HEK293 (cell line): ENCODE data around the gene APOL3.

Source experiments
- CTCF ChIA-PET: fragments of 350-600 bp; formaldehyde crosslinking; extraction: SDS; loops from one replicate; lab custom pipeline; 2021; ENCODE audit warnings: antibody characterized with exemption; lab: Yijun Ruan, JAX
- POLR2A ChIA-PET: fragments of 300-600 bp; formaldehyde crosslinking; extraction: SDS; loops from one replicate; lab custom pipeline; 2020; ENCODE audit warnings: antibody characterized with exemption, inconsistent platforms; lab: Yijun Ruan, JAX
- H3K27ac ChIP-seq: fragments of 200-500 bp; sonication (Bioruptor generic); 2 replicates; pipeline ENCODE4 v1.5.1; 2014; ENCODE audit warnings: low read depth, low read length, control low read depth, inconsistent platforms; ENCODE audit errors: extremely low read depth
- H3K36me3 ChIP-seq, 2 experiments: fragments of 200-500 bp in 1 of 2; sonication (Bioruptor generic) in 1 of 2; 1 replicate in 1 of 2; 2 replicates in 1 of 2; pipeline ENCODE4 v1.5.1; 2014 to 2017; ENCODE audit warnings: inconsistent platforms in 2 of 2, low read length in 2 of 2; ENCODE audit not compliant: control insufficient read depth in 2 of 2, insufficient read depth in 1 of 2
- H3K4me1 ChIP-seq: fragments of 200-500 bp; sonication (Bioruptor generic); 2 replicates; pipeline ENCODE4 v1.5.1; 2014; ENCODE audit warnings: mild to moderate bottlenecking, low read length, inconsistent platforms; ENCODE audit not compliant: control insufficient read depth, insufficient read depth
- H3K4me3 ChIP-seq: 2 replicates; pipeline ENCODE4 v1.5.1; 2011; ENCODE audit warnings: low read depth, mild to moderate bottlenecking, control low read depth, low read length, moderate library complexity
- H3K9me3 ChIP-seq: fragments of 200-500 bp; sonication (Bioruptor generic); 2 replicates; pipeline ENCODE4 v1.5.1; 2014; ENCODE audit warnings: low read depth, low read length, inconsistent platforms; ENCODE audit not compliant: control insufficient read depth, insufficient read depth
- TCF7L2 ChIP-seq: IDR thresholded peaks from 2 replicates; pipeline ENCODE4 v1.6.1; 2011; ENCODE audit warnings: low read depth, mild to moderate bottlenecking, inconsistent platforms, low read length, moderate library complexity, borderline replicate concordance
- ZNF146 ChIP-seq: fragments of 450-650 bp; formaldehyde crosslinking; IDR thresholded peaks from 2 replicates; pipeline ENCODE4 v1.5.1; 2016; ENCODE audit warnings: missing biosample characterization, missing genetic modification characterization
- ZNF280C ChIP-seq: fragments of 450-650 bp; formaldehyde crosslinking; IDR thresholded peaks from 2 replicates; pipeline ENCODE4 v1.5.1; 2016; ENCODE audit warnings: missing biosample characterization, missing genetic modification characterization
- ZNF366 ChIP-seq: fragments of 450-650 bp; formaldehyde crosslinking; conservative IDR thresholded peaks from 2 replicates; pipeline ENCODE4 v1.5.1; 2016; ENCODE audit warnings: missing biosample characterization, missing genetic modification characterization
- ZNF426 ChIP-seq: fragments of 450-650 bp; formaldehyde crosslinking; IDR thresholded peaks from 2 replicates; pipeline ENCODE4 v1.5.1; 2017; ENCODE audit warnings: missing biosample characterization, missing genetic modification characterization, mild to moderate bottlenecking, inconsistent platforms, moderate library complexity
- ZNF501 ChIP-seq: fragments of 450-650 bp; formaldehyde crosslinking; IDR thresholded peaks from 2 replicates; pipeline ENCODE4 v1.5.1; 2016; ENCODE audit warnings: missing biosample characterization, missing genetic modification characterization
- ZNF514 ChIP-seq: fragments of 450-650 bp; formaldehyde crosslinking; IDR thresholded peaks from 2 replicates; pipeline ENCODE4 v1.5.1; 2016; ENCODE audit warnings: missing biosample characterization, missing genetic modification characterization
- ZNF518A ChIP-seq: fragments of 450-650 bp; formaldehyde crosslinking; conservative IDR thresholded peaks from 2 replicates; pipeline ENCODE4 v1.5.1; 2016; ENCODE audit warnings: low read depth, missing biosample characterization, missing genetic modification characterization
- ZNF549 ChIP-seq: fragments of 450-650 bp; IDR thresholded peaks from 2 replicates; pipeline ENCODE4 v1.5.1; 2018; ENCODE audit warnings: missing biosample characterization, missing genetic modification characterization, mild to moderate bottlenecking, inconsistent platforms, moderate library complexity
- ZNF558 ChIP-seq: fragments of 450-650 bp; formaldehyde crosslinking; IDR thresholded peaks from 2 replicates; pipeline ENCODE4 v1.5.1; 2016; ENCODE audit warnings: missing biosample characterization, missing genetic modification characterization
- ZNF621 ChIP-seq: fragments of 450-650 bp; formaldehyde crosslinking; IDR thresholded peaks from 2 replicates; pipeline ENCODE4 v1.5.1; 2017; ENCODE audit warnings: missing biosample characterization, missing genetic modification characterization
- ZNF626 ChIP-seq: fragments of 450-650 bp; sonication (Bioruptor Pico); formaldehyde crosslinking; IDR thresholded peaks from 2 replicates; pipeline ENCODE4 v1.5.1; 2018; ENCODE audit warnings: missing biosample characterization, missing genetic modification characterization, inconsistent platforms
- ZNF701 ChIP-seq: fragments of 450-650 bp; formaldehyde crosslinking; IDR thresholded peaks from 2 replicates; pipeline ENCODE4 v1.5.1; 2016; ENCODE audit warnings: missing biosample characterization, missing genetic modification characterization
- ZNF76 ChIP-seq: fragments of 450-650 bp; formaldehyde crosslinking; IDR thresholded peaks from 2 replicates; pipeline ENCODE4; 2016; ENCODE audit warnings: low read depth, missing biosample characterization, missing genetic modification characterization, borderline replicate concordance
- ZNF768 ChIP-seq: fragments of 450-650 bp; formaldehyde crosslinking; IDR thresholded peaks from 2 replicates; pipeline ENCODE4 v1.5.1; 2018; ENCODE audit warnings: missing biosample characterization, mild to moderate bottlenecking, missing genetic modification characterization
- ZNF776 ChIP-seq: fragments of 450-650 bp; formaldehyde crosslinking; IDR thresholded peaks from 2 replicates; pipeline ENCODE4 v1.5.0; 2017; ENCODE audit warnings: missing biosample characterization, missing genetic modification characterization, borderline replicate concordance
- ZNF777 ChIP-seq: fragments of 450-650 bp; formaldehyde crosslinking; IDR thresholded peaks from 2 replicates; pipeline ENCODE4 v1.5.1; 2017; ENCODE audit warnings: missing biosample characterization, missing genetic modification characterization, borderline replicate concordance
- ZSCAN16 ChIP-seq: fragments of 450-650 bp; formaldehyde crosslinking; IDR thresholded peaks from 2 replicates; pipeline ENCODE4 v1.5.1; 2016; ENCODE audit warnings: missing biosample characterization, missing genetic modification characterization
- ZSCAN30 ChIP-seq: fragments of 450-650 bp; IDR thresholded peaks from 2 replicates; pipeline ENCODE4 v1.5.1; 2018; ENCODE audit warnings: missing biosample characterization, mild to moderate bottlenecking, missing genetic modification characterization, moderate library complexity
- TF ChIP-seq, protein P1 (sequence below): fragments of 450-650 bp; formaldehyde crosslinking; IDR thresholded peaks from 2 replicates; pipeline ENCODE4 v1.5.1; 2016; ENCODE audit warnings: missing biosample characterization, missing genetic modification characterization

Gene APOL3

DNA sequence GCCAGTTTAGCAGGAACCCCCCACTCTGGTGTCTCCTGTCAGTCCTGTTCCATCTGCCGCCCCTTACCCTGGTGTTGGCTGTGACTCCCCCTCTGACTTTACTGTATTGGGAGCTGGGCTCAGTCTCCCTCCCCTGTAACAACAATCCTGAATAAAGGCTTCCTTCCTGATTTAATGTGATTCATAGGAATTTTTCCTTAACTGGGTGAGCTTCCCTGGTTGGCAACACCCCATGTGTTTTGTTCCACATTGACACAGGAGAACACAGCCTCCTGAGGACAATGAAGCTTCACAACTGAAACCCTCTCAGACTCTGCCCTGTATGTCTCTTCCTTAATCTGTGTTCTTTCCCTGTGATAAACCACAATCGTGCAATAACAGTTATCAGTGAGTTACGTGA lies 32.6 kb upstream of the APOL3 start:
- CTCF ChIA-PET = interaction anchor here (0.5 to 6.9 kb wide), 8 partner anchors 13 to 293 kb away, joined by 3 to 60 read pairs (median 4); partner anchors contain the start of gene APOL2
- TF ChIP-seq ZNF768 (tag by site-specific recombination) = no peak
- TF ChIP-seq ZNF621 (tag by site-specific recombination) = no peak
- no peak for TF ChIP-seq TCF7L2
- TF ChIP-seq ZNF426 (tag by site-specific recombination) = no peak
- TF ChIP-seq ZNF549 (tag by site-specific recombination) = no peak
- no peak for TF ChIP-seq ZNF558 (tag by site-specific recombination)
- TF ChIP-seq, protein P1, sequence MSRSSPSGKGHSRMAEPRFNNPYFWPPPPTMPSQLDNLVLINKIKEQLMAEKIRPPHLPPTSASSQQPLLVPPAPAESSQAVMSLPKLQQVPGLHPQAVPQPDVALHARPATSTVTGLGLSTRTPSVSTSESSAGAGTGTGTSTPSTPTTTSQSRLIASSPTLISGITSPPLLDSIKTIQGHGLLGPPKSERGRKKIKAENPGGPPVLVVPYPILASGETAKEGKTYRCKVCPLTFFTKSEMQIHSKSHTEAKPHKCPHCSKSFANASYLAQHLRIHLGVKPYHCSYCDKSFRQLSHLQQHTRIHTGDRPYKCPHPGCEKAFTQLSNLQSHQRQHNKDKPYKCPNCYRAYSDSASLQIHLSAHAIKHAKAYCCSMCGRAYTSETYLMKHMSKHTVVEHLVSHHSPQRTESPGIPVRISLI (tag by site-specific recombination) = no peak
- no peak for TF ChIP-seq ZNF776 (tag by site-specific recombination)
- TF ChIP-seq ZNF501 (tag by site-specific recombination) = no peak
- no peak for TF ChIP-seq ZNF366 (tag by site-specific recombination)
- TF ChIP-seq ZNF514 (tag by site-specific recombination) = no peak
- TF ChIP-seq ZNF701 (tag by site-specific recombination) = no peak
- no peak for TF ChIP-seq ZNF777
- TF ChIP-seq ZSCAN30 (tag by site-specific recombination) = no peak
- TF ChIP-seq ZNF626 (tag by site-specific recombination) = no peak
- no peak for TF ChIP-seq ZNF146 (tag by site-specific recombination)
- no peak for TF ChIP-seq ZNF280C (tag by site-specific recombination)
- H3K4me3 ChIP-seq = no peak overlapping the region
- no peaks in the 10 kb centered on the region for H3K36me3 ChIP-seq
- no peak overlapping the region for H3K27ac ChIP-seq
- H3K4me1 ChIP-seq = no peaks in the 10 kb centered on the region
- H3K9me3 ChIP-seq = no peaks in the 10 kb centered on the region
- POLR2A ChIA-PET = interaction anchor here (0.9 kb wide), 1 partner anchor 87 kb away, joined by 6 read pairs; no protein-coding TSS in a partner anchor

DNA sequence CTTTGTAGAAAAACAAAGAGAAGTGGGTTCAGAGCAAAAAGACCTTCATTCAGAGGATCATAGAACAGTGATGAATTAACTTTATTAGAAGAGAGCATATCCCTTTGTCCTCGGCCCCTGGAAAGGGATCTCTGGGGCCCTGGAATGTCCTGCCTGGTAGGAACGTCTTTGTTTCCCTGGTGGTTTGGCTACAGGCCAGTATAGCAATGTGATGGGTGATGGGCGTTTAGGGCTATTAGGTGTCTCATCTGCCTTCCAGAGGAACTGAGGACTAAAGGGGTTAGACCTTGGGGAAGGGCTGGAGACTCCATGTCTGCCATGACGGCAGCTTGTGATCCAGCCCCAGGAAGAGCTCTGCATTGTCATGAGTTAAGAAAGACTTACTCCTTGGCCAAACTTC lies 32.0 kb upstream of the APOL3 start:
- CTCF ChIA-PET = interaction anchor here (0.6 to 6.9 kb wide), 9 partner anchors 12 to 842 kb away, joined by 3 to 60 read pairs (median 4); partner anchors contain the start of gene APOL2
- no peak overlapping the region for H3K27ac ChIP-seq
- no peaks in the 10 kb centered on the region for H3K9me3 ChIP-seq
- POLR2A ChIA-PET = interaction anchor here (0.9 kb wide), 1 partner anchor 88 kb away, joined by 6 read pairs; no protein-coding TSS in a partner anchor
- H3K4me1 ChIP-seq = no peaks in the 10 kb centered on the region
- no peak for TF ChIP-seq ZSCAN16 (tag by site-specific recombination)
- H3K4me3 ChIP-seq = no peak overlapping the region
- no peaks in the 10 kb centered on the region for H3K36me3 ChIP-seq

DNA sequence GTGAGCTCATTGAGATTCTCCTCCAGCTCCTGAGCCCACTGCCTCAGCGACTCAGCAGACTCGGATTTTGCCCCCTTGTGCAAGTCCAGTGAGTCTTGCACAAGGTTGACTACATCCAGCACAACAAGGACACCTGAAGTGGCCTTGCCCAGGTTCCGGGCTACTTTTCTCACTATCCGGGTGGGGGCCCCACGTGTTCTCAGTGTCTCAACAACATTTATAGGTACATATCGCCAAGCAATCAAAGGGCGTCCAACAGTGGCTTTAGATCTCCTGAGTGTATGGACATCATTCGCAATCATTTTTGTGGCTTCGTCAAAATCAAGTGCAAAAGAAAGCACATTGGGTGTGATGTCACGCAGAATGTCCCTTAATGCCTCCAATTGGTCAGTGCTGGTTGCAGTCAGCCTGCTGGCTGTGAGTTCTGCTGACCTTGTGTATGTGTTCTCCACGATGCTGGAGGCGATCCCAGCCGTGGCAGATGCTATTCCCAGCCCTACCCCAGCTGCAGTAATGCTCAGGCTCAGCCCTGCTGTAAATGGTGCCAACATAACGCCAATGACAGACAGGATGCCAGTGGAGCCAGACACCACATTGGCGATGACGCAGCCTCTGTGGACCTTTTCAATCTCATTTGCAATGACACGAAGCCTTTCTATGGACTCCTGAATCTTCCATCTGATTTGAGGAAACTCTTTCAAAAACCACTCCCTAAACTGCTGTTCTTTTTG lies 30.7 kb upstream of the APOL3 start:
- Histone ChIP-seq H3K4me3 (no peak overlapping the region), H3K36me3 (no peaks in the 10 kb centered on the region), H3K9me3 (no peaks in the 10 kb centered on the region), H3K4me1 (no peaks in the 10 kb centered on the region), H3K27ac (no peak overlapping the region)
- ChIA-PET POLR2A (no interaction called here), CTCF (interaction anchor here (0.7 to 6.9 kb wide), 5 partner anchors 11 to 86 kb away, joined by 3 to 60 read pairs (median 6); partner anchors contain the start of gene APOL2)
- no peak for TF ChIP-seq ZNF518A (tag by site-specific recombination)
- TF ChIP-seq ZNF76 (tag by site-specific recombination) = no peak
